ENCODE data around the gene CD163L1.

DNA sequence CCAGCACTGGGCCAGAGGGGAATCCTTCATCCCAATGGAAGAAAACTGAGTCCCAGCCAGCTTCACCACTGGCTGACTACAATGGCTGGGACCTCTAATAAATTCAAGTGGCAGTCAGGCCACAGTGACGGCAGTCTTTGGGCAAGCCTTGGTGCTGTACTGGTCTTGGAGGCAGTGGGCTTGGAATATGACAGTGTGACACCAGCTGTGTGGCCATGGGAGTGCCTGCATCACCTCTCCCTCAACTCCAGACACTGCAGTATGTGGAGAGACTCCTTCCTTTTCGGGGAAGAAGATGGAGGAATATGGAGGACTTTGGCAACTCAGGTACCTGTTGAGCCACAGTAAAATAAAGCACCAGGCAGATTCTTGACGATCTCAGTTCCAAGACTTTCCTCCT lies 16.0 kb upstream of the CD163L1 start:
- TF ChIP-seq, protein P1, sequence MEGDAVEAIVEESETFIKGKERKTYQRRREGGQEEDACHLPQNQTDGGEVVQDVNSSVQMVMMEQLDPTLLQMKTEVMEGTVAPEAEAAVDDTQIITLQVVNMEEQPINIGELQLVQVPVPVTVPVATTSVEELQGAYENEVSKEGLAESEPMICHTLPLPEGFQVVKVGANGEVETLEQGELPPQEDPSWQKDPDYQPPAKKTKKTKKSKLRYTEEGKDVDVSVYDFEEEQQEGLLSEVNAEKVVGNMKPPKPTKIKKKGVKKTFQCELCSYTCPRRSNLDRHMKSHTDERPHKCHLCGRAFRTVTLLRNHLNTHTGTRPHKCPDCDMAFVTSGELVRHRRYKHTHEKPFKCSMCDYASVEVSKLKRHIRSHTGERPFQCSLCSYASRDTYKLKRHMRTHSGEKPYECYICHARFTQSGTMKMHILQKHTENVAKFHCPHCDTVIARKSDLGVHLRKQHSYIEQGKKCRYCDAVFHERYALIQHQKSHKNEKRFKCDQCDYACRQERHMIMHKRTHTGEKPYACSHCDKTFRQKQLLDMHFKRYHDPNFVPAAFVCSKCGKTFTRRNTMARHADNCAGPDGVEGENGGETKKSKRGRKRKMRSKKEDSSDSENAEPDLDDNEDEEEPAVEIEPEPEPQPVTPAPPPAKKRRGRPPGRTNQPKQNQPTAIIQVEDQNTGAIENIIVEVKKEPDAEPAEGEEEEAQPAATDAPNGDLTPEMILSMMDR (IDR thresholded peaks at IDR 0.05): no peak
- TF ChIP-seq EZH2 (IDR thresholded peaks at IDR 0.05) (no peak), EZH2phosphoT487 (IDR thresholded peaks at IDR 0.05) (no peak)

Measured in neural progenitor cell (in vitro differentiated cells).